ENCODE data around the gene RNF208.

The RNF208 gene

DNA sequence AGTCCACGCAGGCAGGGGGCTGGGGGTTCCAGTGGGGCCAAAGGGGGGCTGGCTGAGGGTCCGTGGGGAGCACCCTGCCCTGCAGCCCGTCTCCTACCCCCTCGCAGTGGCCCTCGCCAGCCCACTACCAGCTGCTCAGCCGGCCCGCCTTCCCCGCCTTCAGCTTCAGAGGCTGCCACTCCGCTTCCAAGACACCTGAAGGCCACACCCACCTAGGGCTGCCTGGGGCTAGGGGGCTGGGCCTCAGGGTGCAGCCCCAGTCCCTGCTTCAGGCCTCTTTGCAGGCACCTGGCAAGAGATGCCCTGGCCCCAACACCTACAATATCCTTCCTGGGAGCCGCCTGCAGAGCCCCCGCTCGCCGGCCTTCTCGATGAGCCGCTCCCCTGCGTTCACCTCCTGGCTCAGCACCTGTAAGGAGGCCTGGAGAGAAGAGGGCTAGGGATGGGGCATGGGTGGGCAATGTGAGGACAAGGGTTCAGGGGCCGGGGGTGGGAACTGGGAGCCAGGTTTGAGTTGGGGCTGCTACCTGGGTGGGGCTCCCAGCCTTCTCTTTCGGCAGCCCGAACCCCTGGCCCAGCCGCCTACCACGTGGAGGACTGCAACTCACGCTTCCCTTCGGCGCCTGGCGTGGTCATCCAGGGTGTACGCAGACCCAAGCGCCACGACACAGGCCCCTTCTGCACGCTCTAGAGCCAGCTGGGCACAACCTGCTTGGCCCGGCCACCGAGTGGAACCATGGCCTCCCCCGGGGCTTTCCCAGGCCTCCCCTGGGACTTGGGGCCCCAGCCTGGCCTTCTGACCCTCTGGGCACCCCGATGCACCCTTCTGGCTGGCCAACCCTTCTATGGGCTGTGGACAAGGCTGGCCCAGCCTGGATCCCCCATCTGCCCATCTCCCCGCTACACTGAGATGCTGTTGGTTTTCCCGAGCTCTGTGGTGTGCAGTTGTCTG is 30.8 kb upstream of the RNF208 start:
- no peaks in the 10 kb centered on the region for H3K27me3 ChIP-seq (ENCODE audit: insufficient read depth, poor library complexity, severe bottlenecking)
- no peak overlapping the region for H3K4me3 ChIP-seq (replicated peaks; ENCODE audit: insufficient read depth, low read length)
- DNase-seq (ENCODE audit: low read depth in 1 of 2, low spot score in 1 of 2), result no peak
- TF ChIP-seq SPI1 (IDR thresholded peaks at IDR 0.05; ENCODE audit: borderline replicate concordance, low read depth) (no peak), POLR2AphosphoS5 (IDR thresholded peaks at IDR 0.05; ENCODE audit: low read depth) (no peak), GABPA (IDR thresholded peaks at IDR 0.05; ENCODE audit: low read depth) (no peak)
- TF ChIP-seq, protein P1, sequence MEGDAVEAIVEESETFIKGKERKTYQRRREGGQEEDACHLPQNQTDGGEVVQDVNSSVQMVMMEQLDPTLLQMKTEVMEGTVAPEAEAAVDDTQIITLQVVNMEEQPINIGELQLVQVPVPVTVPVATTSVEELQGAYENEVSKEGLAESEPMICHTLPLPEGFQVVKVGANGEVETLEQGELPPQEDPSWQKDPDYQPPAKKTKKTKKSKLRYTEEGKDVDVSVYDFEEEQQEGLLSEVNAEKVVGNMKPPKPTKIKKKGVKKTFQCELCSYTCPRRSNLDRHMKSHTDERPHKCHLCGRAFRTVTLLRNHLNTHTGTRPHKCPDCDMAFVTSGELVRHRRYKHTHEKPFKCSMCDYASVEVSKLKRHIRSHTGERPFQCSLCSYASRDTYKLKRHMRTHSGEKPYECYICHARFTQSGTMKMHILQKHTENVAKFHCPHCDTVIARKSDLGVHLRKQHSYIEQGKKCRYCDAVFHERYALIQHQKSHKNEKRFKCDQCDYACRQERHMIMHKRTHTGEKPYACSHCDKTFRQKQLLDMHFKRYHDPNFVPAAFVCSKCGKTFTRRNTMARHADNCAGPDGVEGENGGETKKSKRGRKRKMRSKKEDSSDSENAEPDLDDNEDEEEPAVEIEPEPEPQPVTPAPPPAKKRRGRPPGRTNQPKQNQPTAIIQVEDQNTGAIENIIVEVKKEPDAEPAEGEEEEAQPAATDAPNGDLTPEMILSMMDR (IDR thresholded peaks at IDR 0.05; ENCODE audit: insufficient read depth, low read length), result no peak
- TF ChIP-seq, protein P2, sequence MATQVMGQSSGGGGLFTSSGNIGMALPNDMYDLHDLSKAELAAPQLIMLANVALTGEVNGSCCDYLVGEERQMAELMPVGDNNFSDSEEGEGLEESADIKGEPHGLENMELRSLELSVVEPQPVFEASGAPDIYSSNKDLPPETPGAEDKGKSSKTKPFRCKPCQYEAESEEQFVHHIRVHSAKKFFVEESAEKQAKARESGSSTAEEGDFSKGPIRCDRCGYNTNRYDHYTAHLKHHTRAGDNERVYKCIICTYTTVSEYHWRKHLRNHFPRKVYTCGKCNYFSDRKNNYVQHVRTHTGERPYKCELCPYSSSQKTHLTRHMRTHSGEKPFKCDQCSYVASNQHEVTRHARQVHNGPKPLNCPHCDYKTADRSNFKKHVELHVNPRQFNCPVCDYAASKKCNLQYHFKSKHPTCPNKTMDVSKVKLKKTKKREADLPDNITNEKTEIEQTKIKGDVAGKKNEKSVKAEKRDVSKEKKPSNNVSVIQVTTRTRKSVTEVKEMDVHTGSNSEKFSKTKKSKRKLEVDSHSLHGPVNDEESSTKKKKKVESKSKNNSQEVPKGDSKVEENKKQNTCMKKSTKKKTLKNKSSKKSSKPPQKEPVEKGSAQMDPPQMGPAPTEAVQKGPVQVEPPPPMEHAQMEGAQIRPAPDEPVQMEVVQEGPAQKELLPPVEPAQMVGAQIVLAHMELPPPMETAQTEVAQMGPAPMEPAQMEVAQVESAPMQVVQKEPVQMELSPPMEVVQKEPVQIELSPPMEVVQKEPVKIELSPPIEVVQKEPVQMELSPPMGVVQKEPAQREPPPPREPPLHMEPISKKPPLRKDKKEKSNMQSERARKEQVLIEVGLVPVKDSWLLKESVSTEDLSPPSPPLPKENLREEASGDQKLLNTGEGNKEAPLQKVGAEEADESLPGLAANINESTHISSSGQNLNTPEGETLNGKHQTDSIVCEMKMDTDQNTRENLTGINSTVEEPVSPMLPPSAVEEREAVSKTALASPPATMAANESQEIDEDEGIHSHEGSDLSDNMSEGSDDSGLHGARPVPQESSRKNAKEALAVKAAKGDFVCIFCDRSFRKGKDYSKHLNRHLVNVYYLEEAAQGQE (IDR thresholded peaks at IDR 0.05; ENCODE audit: insufficient replicate concordance, low read depth), result no peak
- H3K27ac ChIP-seq (replicated peaks), result no peak overlapping the region

DNA sequence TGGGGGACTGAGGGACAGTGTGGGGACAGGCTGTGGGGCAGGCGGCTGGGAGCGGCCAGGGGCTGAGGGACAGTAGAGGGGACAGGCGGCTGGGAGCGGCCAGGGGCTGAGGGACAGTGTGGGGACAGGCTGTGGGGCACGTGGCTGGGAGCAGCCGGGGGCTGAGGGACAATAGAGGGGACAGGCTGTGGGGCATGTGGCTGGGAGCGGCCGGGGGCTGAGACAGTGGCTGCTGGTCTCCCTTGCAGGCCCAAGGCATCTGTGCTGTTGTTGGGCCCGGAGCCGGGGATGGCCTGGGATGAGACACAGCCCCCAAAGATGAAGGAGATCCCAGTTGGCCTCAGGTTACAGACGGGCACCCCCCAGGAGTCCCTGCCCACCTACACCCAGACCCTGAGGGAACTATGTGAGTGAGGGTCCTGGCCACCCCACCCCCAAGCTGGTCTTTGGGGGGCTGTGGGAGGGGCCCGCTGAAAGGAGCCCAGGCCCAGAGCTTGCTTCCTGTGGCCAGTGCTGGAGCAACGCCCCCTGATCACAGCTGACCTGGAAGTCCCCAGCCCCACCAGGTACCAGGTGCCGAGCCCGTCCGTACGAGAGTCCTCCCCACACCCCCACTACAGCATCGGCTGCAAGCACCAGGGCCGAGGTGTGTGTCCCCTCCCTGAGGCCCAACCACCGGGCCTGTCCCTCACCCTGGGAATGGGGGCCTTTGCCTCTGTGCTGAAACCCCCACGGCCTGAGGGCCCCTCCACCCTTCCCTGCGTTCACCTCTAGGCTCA is 29.6 kb upstream of the RNF208 start:
- Histone ChIP-seq H3K27me3 (ENCODE audit: insufficient read depth, poor library complexity, severe bottlenecking) (no peaks in the 10 kb centered on the region), H3K4me3 (replicated peaks; ENCODE audit: insufficient read depth, low read length) (no peak overlapping the region), H3K27ac (replicated peaks) (no peak overlapping the region)
- DNase-seq (ENCODE audit: low read depth in 1 of 2, low spot score in 1 of 2), result no peak
- no peak for TF ChIP-seq POLR2AphosphoS5 (IDR thresholded peaks at IDR 0.05; ENCODE audit: low read depth)
- TF ChIP-seq, protein P2 (IDR thresholded peaks at IDR 0.05; ENCODE audit: insufficient replicate concordance, low read depth), result no peak
- no peak for TF ChIP-seq GABPA (IDR thresholded peaks at IDR 0.05; ENCODE audit: low read depth)
- TF ChIP-seq SPI1 (IDR thresholded peaks at IDR 0.05; ENCODE audit: borderline replicate concordance, low read depth), result no peak
- TF ChIP-seq, protein P1 (IDR thresholded peaks at IDR 0.05; ENCODE audit: insufficient read depth, low read length), result no peak

DNA sequence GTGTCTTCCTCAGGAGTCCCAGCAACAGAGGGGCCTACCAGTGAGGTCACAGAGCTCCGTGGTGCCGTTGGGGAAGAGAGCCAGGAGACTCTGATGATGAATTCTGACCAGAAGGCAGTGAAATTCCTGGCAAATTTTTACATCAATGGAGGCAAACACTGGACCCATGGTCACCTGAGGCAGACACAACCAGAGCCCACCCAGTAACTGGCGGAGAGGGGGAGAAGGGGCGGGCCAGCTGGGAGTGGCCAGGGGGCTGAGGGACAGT is 29.1 kb upstream of the RNF208 start, which contains the start of gene STPG3:
TSS of gene STPG3 (plus strand) at position 93 of the 268 bp plus-strand sequence. CDS start at position 94, 1 bp downstream.
- Histone ChIP-seq H3K27me3 (ENCODE audit: insufficient read depth, poor library complexity, severe bottlenecking) (no peaks in the 10 kb centered on the region), H3K27ac (replicated peaks) (no peak within 1 kb of the TSS), H3K4me3 (replicated peaks; ENCODE audit: insufficient read depth, low read length) (no peak within 1 kb of the TSS)
- TF ChIP-seq GABPA (IDR thresholded peaks at IDR 0.05; ENCODE audit: low read depth) (no peak), SPI1 (IDR thresholded peaks at IDR 0.05; ENCODE audit: borderline replicate concordance, low read depth) (no peak), POLR2AphosphoS5 (IDR thresholded peaks at IDR 0.05; ENCODE audit: low read depth) (no peak)
- TF ChIP-seq, protein P2 (IDR thresholded peaks at IDR 0.05; ENCODE audit: insufficient replicate concordance, low read depth), result no peak
- TF ChIP-seq, protein P1 (IDR thresholded peaks at IDR 0.05; ENCODE audit: insufficient read depth, low read length), result no peak
- no peak for DNase-seq (ENCODE audit: low read depth in 1 of 2, low spot score in 1 of 2)

All from HL-60 (cell line).